WTC11 (cell line): ENCODE measurements around the gene B2M.
"Not testable (repeated sequence)": the region's sequence is repeated elsewhere in the genome, so short reads cannot be mapped to it uniquely, and the experiment has no call there.

Experiments used
- CTCF ChIP-seq: fragments of 200-600 bp; IDR thresholded peaks from 2 replicates; pipeline ENCODE4 v1.8.0; 2022; ENCODE audit warnings: antibody characterized with exemption
- E2F1 ChIP-seq: sonication (generic); formaldehyde crosslinking; IDR thresholded peaks from 2 replicates; pipeline ENCODE4 v1.8.0; 2022; ENCODE audit warnings: mild to moderate bottlenecking, missing genetic modification reagents
- ERG ChIP-seq: fragments of 250-450 bp; sonication (Bioruptor Pico); IDR thresholded peaks from 2 replicates; pipeline ENCODE4 v1.8.0; 2021; ENCODE audit warnings: mild to moderate bottlenecking
- FOXP1 ChIP-seq: sonication (generic); formaldehyde crosslinking; IDR thresholded peaks from 2 replicates; pipeline ENCODE4 v1.8.0; 2022; ENCODE audit warnings: missing genetic modification reagents, mild to moderate bottlenecking, moderate library complexity, borderline replicate concordance
- JUN ChIP-seq: sonication (generic); formaldehyde crosslinking; IDR thresholded peaks from 2 replicates; pipeline ENCODE4 v1.8.0; 2023; ENCODE audit warnings: mild to moderate bottlenecking, missing genetic modification reagents
- MAX ChIP-seq: sonication (generic); formaldehyde crosslinking; IDR thresholded peaks from 2 replicates; pipeline ENCODE4 v1.8.0; 2022; ENCODE audit warnings: mild to moderate bottlenecking, missing genetic modification reagents
- USF2 ChIP-seq: sonication (generic); formaldehyde crosslinking; IDR thresholded peaks from 2 replicates; pipeline ENCODE4 v1.8.1; 2023; ENCODE audit warnings: mild to moderate bottlenecking, missing genetic modification reagents, moderate library complexity

GRCh38 chr15:44690245-44690644 lies 21.1 kb upstream of the B2M start:
- not testable (repeated sequence) for TF ChIP-seq E2F1 (CRISPR knock-in tag); JUN; CTCF; MAX (CRISPR knock-in tag); FOXP1; USF2 (CRISPR knock-in tag); ERG
